HCT116 (cell line): Measurements from ENCODE around the gene GP1BA. TPM values are rescaled to one million over a fixed set of nuclear protein-coding genes. Genes with fewer than 3 reads are reported as not detected.

ENCODE experiments used
- ATAC-seq: fragments of 200-7000 bp; cut with Tn5 transposase; 2 replicates; pipeline ENCODE4 v1.9.1; 2020; ENCODE audit warnings: mild to moderate bottlenecking, moderate library complexity
- BruUV-seq: library from RNA; stranded (reverse); fragments of 400-500 nt; replicated peaks from 2 replicates; lab custom pipeline; 2021; lab: Mats Ljungman, UMichigan
- CTCF ChIA-PET: fragments of 300-600 bp; sonication (Branson Sonifier 250); formaldehyde crosslinking; loops from one replicate; lab custom pipeline; 2021; ENCODE audit warnings: antibody characterized with exemption; lab: Charles Lee
- POLR2A ChIA-PET: fragments of 300-600, 350-600 bp; sonication (Branson Sonifier 250); formaldehyde crosslinking; loops from one replicate; lab custom pipeline; 2021; ENCODE audit warnings: antibody characterized with exemption; lab: Charles Lee
- RAD21 ChIA-PET, 2 experiments: fragments of 300-600 bp; sonication (Branson Sonifier 250); formaldehyde crosslinking; loops; one replicate each; lab custom pipeline; 2023; ENCODE audit warnings: low total read pairs in 2 of 2; ENCODE audit not compliant: uncharacterized antibody in 2 of 2, unreplicated experiment in 2 of 2, low non-redundant PET in 1 of 2; lab: Charles Lee
- DNase-seq: peaks from one replicate; pipeline ENCODE4 v3.0.0-alpha.2; 2010; ENCODE audit warnings: low read depth, low spot score
- H2AFZ ChIP-seq: fragments of 200-600 bp; shearing (Covaris generic), sonication (generic); 2 replicates; pipeline ENCODE4 v1.6.1; 2017; ENCODE audit warnings: low read depth, mixed run types, mixed read lengths, antibody characterized with exemption, low read length; ENCODE audit not compliant: poor library complexity, severe bottlenecking
- H3K27ac ChIP-seq: 2 replicates; pipeline ENCODE4 v1.5.1; 2012; ENCODE audit warnings: low read depth, low read length
- H3K27me3 ChIP-seq: fragments of 200-600 bp; sonication (generic); 2 replicates; pipeline ENCODE4 v1.6.1; 2016; ENCODE audit warnings: mixed run types, low read length, mixed read lengths; ENCODE audit not compliant: insufficient read depth
- H3K36me3 ChIP-seq, 2 experiments: fragments of 200-500 bp in 1 of 2; fragments of 200-600 bp in 1 of 2; sonication (Bioruptor generic) in 1 of 2; sonication (generic) in 1 of 2; 2 replicates each; pipeline versions ENCODE4 v1.5.1 to v1.6.1; 2014 to 2016; ENCODE audit warnings: low read length in 2 of 2, inconsistent platforms in 1 of 2, mixed read lengths in 1 of 2, mixed run types in 1 of 2; ENCODE audit not compliant: insufficient read depth in 2 of 2, control insufficient read depth in 1 of 2
- H3K4me1 ChIP-seq, 2 experiments: fragments of 200-600 bp in 1 of 2; sonication (generic) in 1 of 2; 2 replicates each; pipeline versions ENCODE4 v1.5.1 to v1.6.1; 2012 to 2017; ENCODE audit warnings: low read length in 2 of 2, inconsistent platforms in 1 of 2, mild to moderate bottlenecking in 1 of 2, mixed read lengths in 1 of 2, mixed run types in 1 of 2, moderate library complexity in 1 of 2; ENCODE audit not compliant: insufficient read depth in 2 of 2, control insufficient read depth in 1 of 2
- H3K4me2 ChIP-seq: fragments of 200-600 bp; sonication (generic); 2 replicates; pipeline ENCODE4 v1.6.1; 2017; ENCODE audit warnings: mixed run types, low read length, mixed read lengths
- H3K4me3 ChIP-seq, 2 experiments: fragments of 200-600 bp in 1 of 2; sonication (generic) in 1 of 2; replicated peaks in 1 of 2; 2 replicates each; pipeline ENCODE4 v1.5.1; 2011 to 2016; ENCODE audit warnings: low read length in 2 of 2, control low read depth in 1 of 2, low read depth in 1 of 2, mild to moderate bottlenecking in 1 of 2, mixed read lengths in 1 of 2, mixed run types in 1 of 2
- H3K79me2 ChIP-seq: fragments of 200-600 bp; sonication (generic); 2 replicates; pipeline ENCODE4 v1.6.1; 2017; ENCODE audit warnings: mild to moderate bottlenecking, mixed run types, low read length, moderate library complexity, mixed read lengths; ENCODE audit not compliant: insufficient read depth
- H3K9ac ChIP-seq: fragments of 200-600 bp; sonication (generic); 2 replicates; pipeline ENCODE4 v1.6.1; 2016; ENCODE audit warnings: low read length, mixed read lengths
- H3K9me2 ChIP-seq: fragments of 200-600 bp; sonication (generic), shearing (Covaris generic); 2 replicates; pipeline ENCODE4 v1.6.1; 2017; ENCODE audit warnings: mixed run types, mild to moderate bottlenecking, moderate library complexity; ENCODE audit not compliant: insufficient read depth
- H3K9me3 ChIP-seq, 2 experiments: fragments of 200-500 bp in 1 of 2; fragments of 200-600 bp in 1 of 2; sonication (Bioruptor generic) in 1 of 2; sonication (generic) in 1 of 2; 2 replicates each; pipeline ENCODE4 v1.6.1; 2014 to 2017; ENCODE audit warnings: low read length in 2 of 2, mixed read lengths in 2 of 2, inconsistent platforms in 1 of 2, low read depth in 1 of 2, mild to moderate bottlenecking in 1 of 2, mixed run types in 1 of 2, moderate library complexity in 1 of 2; ENCODE audit not compliant: control insufficient read depth in 1 of 2, insufficient read depth in 1 of 2
- H4K20me1 ChIP-seq: fragments of 200-600 bp; sonication (generic), shearing (Covaris generic); 2 replicates; pipeline ENCODE4 v1.6.1; 2017; ENCODE audit warnings: mixed run types, mild to moderate bottlenecking, moderate library complexity; ENCODE audit not compliant: insufficient read depth
- CBX3 ChIP-seq: IDR thresholded peaks from 2 replicates; pipeline ENCODE4 v1.6.1; 2012; ENCODE audit warnings: low read depth
- EGR1 ChIP-seq: IDR thresholded peaks from 2 replicates; pipeline ENCODE4 v1.6.1; 2012; ENCODE audit warnings: low read depth
- ELF1 ChIP-seq: IDR thresholded peaks from 2 replicates; pipeline ENCODE4 v1.6.1; 2012; ENCODE audit warnings: low read depth, borderline replicate concordance
- EZH2 ChIP-seq: fragments of 200-600 bp; sonication (generic); IDR thresholded peaks from 2 replicates; pipeline ENCODE4 v1.6.1; 2017; ENCODE audit warnings: antibody characterized with exemption, mixed run types
- EZH2phosphoT487 ChIP-seq: fragments of 200-600 bp; IDR thresholded peaks from 2 replicates; pipeline ENCODE4 v1.6.1; 2018; ENCODE audit warnings: antibody characterized with exemption, borderline replicate concordance
- FOSL1 ChIP-seq: IDR thresholded peaks from 2 replicates; pipeline ENCODE4 v1.6.1; 2012; ENCODE audit warnings: low read depth
- JUND ChIP-seq: IDR thresholded peaks from 2 replicates; pipeline ENCODE4 v1.6.1; 2012
- POLR2A ChIP-seq: IDR thresholded peaks from 2 replicates; pipeline ENCODE4 v1.7.0; 2011; ENCODE audit warnings: borderline replicate concordance; ENCODE audit not compliant: insufficient read depth, insufficient read length; ENCODE audit errors: extremely low read depth
- RAD21 ChIP-seq: IDR thresholded peaks from 2 replicates; pipeline ENCODE4 v1.6.1; 2012; ENCODE audit warnings: low read depth, mild to moderate bottlenecking
- SIN3A ChIP-seq: IDR thresholded peaks from 2 replicates; pipeline ENCODE4 v1.6.1; 2012; ENCODE audit warnings: low read depth
- SP1 ChIP-seq: IDR thresholded peaks from 2 replicates; pipeline ENCODE4 v1.6.1; 2012; ENCODE audit warnings: low read depth
- SRF ChIP-seq: IDR thresholded peaks from 2 replicates; pipeline ENCODE4 v1.6.1; 2012; ENCODE audit warnings: low read depth
- TCF7L2 ChIP-seq: IDR thresholded peaks from 2 replicates; pipeline ENCODE4 v1.7.0; 2011; ENCODE audit warnings: borderline replicate concordance, inconsistent platforms; ENCODE audit not compliant: insufficient read depth, insufficient read length; ENCODE audit errors: extremely low read depth
- YY1 ChIP-seq: IDR thresholded peaks from 2 replicates; pipeline ENCODE4 v1.6.1; 2011; ENCODE audit warnings: low read length, low read depth, moderate library complexity, mild to moderate bottlenecking; ENCODE audit not compliant: insufficient replicate concordance; ENCODE audit errors: extremely low read depth
- ZFX ChIP-seq: fragments of 450-650 bp; IDR thresholded peaks from 2 replicates; pipeline ENCODE4 v1.6.1; 2017
- intact Hi-C: fragments of 100-400 bp; cut with micrococcal nuclease; formaldehyde crosslinking; loops from 2 replicates; pipeline ENCODE4 v1.10.0; 2022
- total RNA-seq: library from RNA; stranded (reverse); gene quantifications from one replicate; pipeline ENCODE4 v1.2.1, GENCODE V29; 2021; ENCODE audit not compliant: unreplicated experiment
- TF ChIP-seq, protein P1 (sequence below): IDR thresholded peaks from 2 replicates; pipeline ENCODE4 v1.6.1; 2011; ENCODE audit warnings: mild to moderate bottlenecking, low read length, moderate library complexity; ENCODE audit not compliant: insufficient replicate concordance; ENCODE audit errors: extremely low read depth
- TF ChIP-seq, protein P2 (sequence below): IDR thresholded peaks from 2 replicates; pipeline ENCODE4 v1.6.1; 2012; ENCODE audit warnings: low read depth
- TF ChIP-seq, protein P3 (sequence below), 3 experiments: fragments of 200-600 bp in 1 of 3; sonication (generic) in 1 of 3; IDR thresholded peaks in 2 of 3; conservative IDR thresholded peaks in 1 of 3; 2 replicates each; pipeline ENCODE4 v1.5.1; 2012 to 2017; ENCODE audit warnings: low read depth in 2 of 3, low read length in 2 of 3, antibody characterized with exemption in 1 of 3, borderline replicate concordance in 1 of 3, control low read depth in 1 of 3, mild to moderate bottlenecking in 1 of 3, mixed read lengths in 1 of 3, mixed run types in 1 of 3, moderate library complexity in 1 of 3; ENCODE audit not compliant: insufficient read depth in 1 of 3
- TF ChIP-seq, protein P4 (sequence below): IDR thresholded peaks from 2 replicates; pipeline ENCODE4 v1.6.1; 2012

GP1BA gene
- total RNA-seq, 1 experiment from 2014 or later, result not detected

DNA sequence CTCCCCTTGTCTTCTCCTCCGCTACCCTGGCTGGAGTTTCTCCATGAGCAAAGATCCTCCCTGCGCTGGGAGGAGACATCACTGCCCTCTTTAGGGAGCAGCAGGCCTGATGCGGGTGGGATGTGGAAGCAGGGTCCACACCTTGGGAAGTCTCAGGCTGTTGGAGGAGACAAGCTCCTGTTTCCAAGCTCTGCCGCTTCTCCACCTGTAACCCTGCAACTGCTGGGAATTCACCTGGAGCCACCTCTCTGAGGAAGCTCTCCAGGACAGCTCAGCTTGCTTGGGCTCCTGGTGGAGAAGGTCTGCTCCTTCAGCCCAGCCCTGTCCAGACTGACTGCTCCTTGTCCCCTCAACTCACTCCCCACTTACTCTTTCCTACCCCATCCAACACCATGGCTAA lies 47.6 kb upstream of the GP1BA start:
- POLR2A ChIA-PET, result no interaction called here
- intact Hi-C loops, result loop anchor here (10.0 kb wide), 1 partner anchor 50 kb away; the partner anchor contains the start of gene MINK1

More for the DNA sequence above, 47.6 kb upstream of the GP1BA start:
- Histone ChIP-seq H4K20me1 (no peaks in the 10 kb centered on the region), H3K9ac (no peak overlapping the region), H3K36me3 (peaks cover 17 to 20% of the 10 kb centered on the region in 2 experiments; a peak in 3 of 4 replicates), H2AFZ (no peak overlapping the region), H3K4me1 (no peaks in the 10 kb centered on the region), H3K4me3 (no peak overlapping the region), H3K27me3 (no peaks in the 10 kb centered on the region), H3K79me2 (no peaks in the 10 kb centered on the region), H3K9me3 (no peaks in the 10 kb centered on the region), H3K27ac (no peak overlapping the region), H3K9me2 (no peaks in the 10 kb centered on the region), H3K4me2 (no peak overlapping the region)
- no TSS peak for BruUV-seq
- CTCF ChIA-PET, result interaction anchor here (1.3 kb wide), 1 partner anchor 94 kb away, joined by 3 read pairs; no protein-coding TSS in a partner anchor
- no peak for DNase-seq
- TF ChIP-seq, protein P1, sequence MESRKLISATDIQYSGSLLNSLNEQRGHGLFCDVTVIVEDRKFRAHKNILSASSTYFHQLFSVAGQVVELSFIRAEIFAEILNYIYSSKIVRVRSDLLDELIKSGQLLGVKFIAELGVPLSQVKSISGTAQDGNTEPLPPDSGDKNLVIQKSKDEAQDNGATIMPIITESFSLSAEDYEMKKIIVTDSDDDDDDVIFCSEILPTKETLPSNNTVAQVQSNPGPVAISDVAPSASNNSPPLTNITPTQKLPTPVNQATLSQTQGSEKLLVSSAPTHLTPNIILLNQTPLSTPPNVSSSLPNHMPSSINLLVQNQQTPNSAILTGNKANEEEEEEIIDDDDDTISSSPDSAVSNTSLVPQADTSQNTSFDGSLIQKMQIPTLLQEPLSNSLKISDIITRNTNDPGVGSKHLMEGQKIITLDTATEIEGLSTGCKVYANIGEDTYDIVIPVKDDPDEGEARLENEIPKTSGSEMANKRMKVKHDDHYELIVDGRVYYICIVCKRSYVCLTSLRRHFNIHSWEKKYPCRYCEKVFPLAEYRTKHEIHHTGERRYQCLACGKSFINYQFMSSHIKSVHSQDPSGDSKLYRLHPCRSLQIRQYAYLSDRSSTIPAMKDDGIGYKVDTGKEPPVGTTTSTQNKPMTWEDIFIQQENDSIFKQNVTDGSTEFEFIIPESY, result no peak
- TF ChIP-seq POLR2A (no peak), SP1 (no peak), ZFX (no peak), YY1 (no peak), EGR1 (no peak), RAD21 (no peak), EZH2phosphoT487 (no peak), EZH2 (no peak), SRF (no peak), FOSL1 (no peak), ELF1 (no peak), JUND (no peak), CBX3 (no peak), TCF7L2 (no peak), SIN3A (no peak)
- TF ChIP-seq, protein P2, sequence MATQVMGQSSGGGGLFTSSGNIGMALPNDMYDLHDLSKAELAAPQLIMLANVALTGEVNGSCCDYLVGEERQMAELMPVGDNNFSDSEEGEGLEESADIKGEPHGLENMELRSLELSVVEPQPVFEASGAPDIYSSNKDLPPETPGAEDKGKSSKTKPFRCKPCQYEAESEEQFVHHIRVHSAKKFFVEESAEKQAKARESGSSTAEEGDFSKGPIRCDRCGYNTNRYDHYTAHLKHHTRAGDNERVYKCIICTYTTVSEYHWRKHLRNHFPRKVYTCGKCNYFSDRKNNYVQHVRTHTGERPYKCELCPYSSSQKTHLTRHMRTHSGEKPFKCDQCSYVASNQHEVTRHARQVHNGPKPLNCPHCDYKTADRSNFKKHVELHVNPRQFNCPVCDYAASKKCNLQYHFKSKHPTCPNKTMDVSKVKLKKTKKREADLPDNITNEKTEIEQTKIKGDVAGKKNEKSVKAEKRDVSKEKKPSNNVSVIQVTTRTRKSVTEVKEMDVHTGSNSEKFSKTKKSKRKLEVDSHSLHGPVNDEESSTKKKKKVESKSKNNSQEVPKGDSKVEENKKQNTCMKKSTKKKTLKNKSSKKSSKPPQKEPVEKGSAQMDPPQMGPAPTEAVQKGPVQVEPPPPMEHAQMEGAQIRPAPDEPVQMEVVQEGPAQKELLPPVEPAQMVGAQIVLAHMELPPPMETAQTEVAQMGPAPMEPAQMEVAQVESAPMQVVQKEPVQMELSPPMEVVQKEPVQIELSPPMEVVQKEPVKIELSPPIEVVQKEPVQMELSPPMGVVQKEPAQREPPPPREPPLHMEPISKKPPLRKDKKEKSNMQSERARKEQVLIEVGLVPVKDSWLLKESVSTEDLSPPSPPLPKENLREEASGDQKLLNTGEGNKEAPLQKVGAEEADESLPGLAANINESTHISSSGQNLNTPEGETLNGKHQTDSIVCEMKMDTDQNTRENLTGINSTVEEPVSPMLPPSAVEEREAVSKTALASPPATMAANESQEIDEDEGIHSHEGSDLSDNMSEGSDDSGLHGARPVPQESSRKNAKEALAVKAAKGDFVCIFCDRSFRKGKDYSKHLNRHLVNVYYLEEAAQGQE, result no peak
- TF ChIP-seq, protein P3, sequence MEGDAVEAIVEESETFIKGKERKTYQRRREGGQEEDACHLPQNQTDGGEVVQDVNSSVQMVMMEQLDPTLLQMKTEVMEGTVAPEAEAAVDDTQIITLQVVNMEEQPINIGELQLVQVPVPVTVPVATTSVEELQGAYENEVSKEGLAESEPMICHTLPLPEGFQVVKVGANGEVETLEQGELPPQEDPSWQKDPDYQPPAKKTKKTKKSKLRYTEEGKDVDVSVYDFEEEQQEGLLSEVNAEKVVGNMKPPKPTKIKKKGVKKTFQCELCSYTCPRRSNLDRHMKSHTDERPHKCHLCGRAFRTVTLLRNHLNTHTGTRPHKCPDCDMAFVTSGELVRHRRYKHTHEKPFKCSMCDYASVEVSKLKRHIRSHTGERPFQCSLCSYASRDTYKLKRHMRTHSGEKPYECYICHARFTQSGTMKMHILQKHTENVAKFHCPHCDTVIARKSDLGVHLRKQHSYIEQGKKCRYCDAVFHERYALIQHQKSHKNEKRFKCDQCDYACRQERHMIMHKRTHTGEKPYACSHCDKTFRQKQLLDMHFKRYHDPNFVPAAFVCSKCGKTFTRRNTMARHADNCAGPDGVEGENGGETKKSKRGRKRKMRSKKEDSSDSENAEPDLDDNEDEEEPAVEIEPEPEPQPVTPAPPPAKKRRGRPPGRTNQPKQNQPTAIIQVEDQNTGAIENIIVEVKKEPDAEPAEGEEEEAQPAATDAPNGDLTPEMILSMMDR (IDR thresholded peaks at IDR 0.05 in 2 of 3, conservative IDR thresholded peaks at IDR 0.05 in 1 of 3; ENCODE audit: borderline replicate concordance in 1 of 3, insufficient read depth in 1 of 3, low read depth in 2 of 3, low read length in 2 of 3), result no peak
- TF ChIP-seq, protein P4, sequence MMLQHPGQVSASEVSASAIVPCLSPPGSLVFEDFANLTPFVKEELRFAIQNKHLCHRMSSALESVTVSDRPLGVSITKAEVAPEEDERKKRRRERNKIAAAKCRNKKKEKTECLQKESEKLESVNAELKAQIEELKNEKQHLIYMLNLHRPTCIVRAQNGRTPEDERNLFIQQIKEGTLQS, result no peak
- no peak for ATAC-seq
- RAD21 ChIA-PET, result no interaction called here
